ENCODE data around the gene FBXO28. TPM values are rescaled to one million over a fixed set of nuclear protein-coding genes. Genes with fewer than 3 reads are reported as not detected.

Gene FBXO28
- total RNA-seq, 1 experiment from 2014 or later: 37.0 TPM

DNA sequence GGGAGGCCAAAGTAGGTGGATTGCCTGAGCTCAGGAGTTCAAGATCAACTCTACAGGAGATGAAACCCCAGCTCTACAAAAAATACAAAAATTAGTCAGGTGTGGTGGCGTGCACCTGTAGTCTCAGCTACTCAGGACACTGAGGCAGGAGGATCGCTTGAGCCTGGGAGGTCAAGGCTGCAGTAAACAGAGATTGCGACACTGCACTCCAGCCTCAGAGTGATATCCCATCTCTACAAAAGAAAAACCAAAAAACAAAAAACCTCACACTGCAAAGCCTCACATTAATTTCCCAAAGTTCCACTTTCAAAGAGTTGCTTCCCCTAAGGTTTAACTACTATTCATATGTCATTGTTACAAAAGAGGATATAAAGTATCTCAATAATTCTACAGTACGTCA is 29.0 kb upstream of the FBXO28 start:
- Histone ChIP-seq H2AFZ (ENCODE audit: low read depth, low read length, poor library complexity, severe bottlenecking) (no peak overlapping the region), H3K27me3 (ENCODE audit: insufficient read depth, low read length) (no peaks in the 10 kb centered on the region), H3K9me3 (ENCODE audit: control insufficient read depth in 1 of 2, insufficient read depth in 1 of 2, low read depth in 1 of 2, low read length in 2 of 2) (no peaks in the 10 kb centered on the region), H4K20me1 (ENCODE audit: insufficient read depth) (no peaks in the 10 kb centered on the region), H3K36me3 (ENCODE audit: control insufficient read depth in 1 of 2, insufficient read depth in 2 of 2, low read length in 2 of 2) (no peaks in the 10 kb centered on the region), H3K4me1 (ENCODE audit: control insufficient read depth in 1 of 2, insufficient read depth in 2 of 2, low read length in 2 of 2) (peaks cover 3 to 24% of the 10 kb centered on the region in 2 experiments; a peak in 2 of 4 replicates), H3K4me3 (replicated peaks in 1 of 2; ENCODE audit: low read depth in 1 of 2, low read length in 2 of 2) (no peak overlapping the region), H3K79me2 (ENCODE audit: insufficient read depth, low read length) (no peaks in the 10 kb centered on the region), H3K9me2 (ENCODE audit: insufficient read depth) (no peaks in the 10 kb centered on the region), H3K9ac (ENCODE audit: low read length) (no peak overlapping the region), H3K27ac (ENCODE audit: low read depth, low read length) (no peak overlapping the region), H3K4me2 (ENCODE audit: low read length) (no peak overlapping the region)
- CTCF ChIA-PET: interaction anchor here (1.0 to 1.4 kb wide), 2 partner anchors 22 to 34 kb away, joined by 3 to 4 read pairs; no protein-coding TSS in a partner anchor
- no peak for DNase-seq (ENCODE audit: low read depth, low spot score)
- no TSS peak for BruUV-seq (replicated peaks)
- TF ChIP-seq ELF1 (IDR thresholded peaks at IDR 0.05; ENCODE audit: borderline replicate concordance, low read depth): no peak
- TF ChIP-seq, protein P1, sequence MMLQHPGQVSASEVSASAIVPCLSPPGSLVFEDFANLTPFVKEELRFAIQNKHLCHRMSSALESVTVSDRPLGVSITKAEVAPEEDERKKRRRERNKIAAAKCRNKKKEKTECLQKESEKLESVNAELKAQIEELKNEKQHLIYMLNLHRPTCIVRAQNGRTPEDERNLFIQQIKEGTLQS (IDR thresholded peaks at IDR 0.05): no peak
- 0 out of 2 replicates have a peak, but pooled peaks have one; percentile 18 for TF ChIP-seq CEBPB (IDR thresholded peaks at IDR 0.05; ENCODE audit: low read depth)
- TF ChIP-seq SIN3A (IDR thresholded peaks at IDR 0.05; ENCODE audit: low read depth): no peak
- TF ChIP-seq ZFX (IDR thresholded peaks at IDR 0.05): no peak
- no peak for TF ChIP-seq SP1 (IDR thresholded peaks at IDR 0.05; ENCODE audit: low read depth)
- POLR2A ChIA-PET: no interaction called here
- no peak for ATAC-seq
- intact Hi-C loops (cut with micrococcal nuclease): no loop called here
- RAD21 ChIA-PET (ENCODE audit: low non-redundant PET in 1 of 2, low total read pairs in 2 of 2, uncharacterized antibody in 2 of 2, unreplicated experiment in 2 of 2): no interaction called here

DNA sequence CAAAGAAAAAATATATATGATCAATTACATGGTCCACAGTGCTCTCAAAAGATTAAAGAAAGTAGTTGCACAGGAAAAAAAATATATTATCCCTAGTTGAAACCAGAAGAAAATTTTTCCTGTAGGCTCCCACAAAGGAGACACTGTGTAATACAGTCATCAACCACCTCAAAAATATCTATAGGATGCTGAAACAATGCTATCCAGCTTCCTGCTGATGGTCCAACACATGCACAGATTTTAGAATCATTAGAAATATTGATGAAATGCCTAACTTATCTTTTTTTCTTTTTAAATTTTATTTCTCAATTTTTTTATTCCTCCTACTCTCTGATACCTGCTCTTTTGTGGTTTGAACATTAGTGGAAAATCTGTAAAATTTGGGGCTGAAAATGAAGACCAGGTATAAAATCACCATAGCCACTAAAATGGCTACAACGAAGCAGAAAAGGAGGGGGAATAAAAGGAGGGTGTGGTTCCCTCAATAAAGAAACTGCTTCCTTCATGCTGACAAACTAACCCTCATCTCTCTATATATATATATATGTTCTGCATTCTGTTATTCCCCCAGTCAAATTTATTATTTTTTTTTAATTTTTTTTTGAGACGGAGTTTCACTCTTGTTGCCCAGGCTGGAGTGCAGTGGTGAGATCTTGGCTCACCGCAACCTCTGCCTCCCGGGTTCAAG is 28.3 kb upstream of the FBXO28 start:
- RAD21 ChIA-PET (ENCODE audit: low non-redundant PET in 1 of 2, low total read pairs in 2 of 2, uncharacterized antibody in 2 of 2, unreplicated experiment in 2 of 2): no interaction called here

More for the DNA sequence above, 28.3 kb upstream of the FBXO28 start:
- ATAC-seq: no peak
- no peak overlapping the region for H3K27ac ChIP-seq (ENCODE audit: low read depth, low read length)
- H3K27me3 ChIP-seq (ENCODE audit: insufficient read depth, low read length): no peaks in the 10 kb centered on the region
- no TSS peak for BruUV-seq (replicated peaks)
- no peaks in the 10 kb centered on the region for H3K9me2 ChIP-seq (ENCODE audit: insufficient read depth)
- H3K4me3 ChIP-seq (replicated peaks in 1 of 2; ENCODE audit: low read depth in 1 of 2, low read length in 2 of 2): no peak overlapping the region
- no peaks in the 10 kb centered on the region for H3K79me2 ChIP-seq (ENCODE audit: insufficient read depth, low read length)
- no peak overlapping the region for H3K4me2 ChIP-seq (ENCODE audit: low read length)
- no peaks in the 10 kb centered on the region for H3K9me3 ChIP-seq (ENCODE audit: control insufficient read depth in 1 of 2, insufficient read depth in 1 of 2, low read depth in 1 of 2, low read length in 2 of 2)
- POLR2A ChIA-PET: no interaction called here
- CTCF ChIA-PET: interaction anchor here (1.4 kb wide), 1 partner anchor 21 kb away, joined by 4 read pairs; no protein-coding TSS in a partner anchor
- H3K9ac ChIP-seq (ENCODE audit: low read length): no peak overlapping the region
- no peak for DNase-seq (ENCODE audit: low read depth, low spot score)
- intact Hi-C loops (cut with micrococcal nuclease): no loop called here
- TF ChIP-seq SP1 (IDR thresholded peaks at IDR 0.05; ENCODE audit: low read depth): no peak
- TF ChIP-seq POLR2AphosphoS5 (IDR thresholded peaks at IDR 0.05; ENCODE audit: low read depth, low read length): no peak
- TF ChIP-seq, protein P2, sequence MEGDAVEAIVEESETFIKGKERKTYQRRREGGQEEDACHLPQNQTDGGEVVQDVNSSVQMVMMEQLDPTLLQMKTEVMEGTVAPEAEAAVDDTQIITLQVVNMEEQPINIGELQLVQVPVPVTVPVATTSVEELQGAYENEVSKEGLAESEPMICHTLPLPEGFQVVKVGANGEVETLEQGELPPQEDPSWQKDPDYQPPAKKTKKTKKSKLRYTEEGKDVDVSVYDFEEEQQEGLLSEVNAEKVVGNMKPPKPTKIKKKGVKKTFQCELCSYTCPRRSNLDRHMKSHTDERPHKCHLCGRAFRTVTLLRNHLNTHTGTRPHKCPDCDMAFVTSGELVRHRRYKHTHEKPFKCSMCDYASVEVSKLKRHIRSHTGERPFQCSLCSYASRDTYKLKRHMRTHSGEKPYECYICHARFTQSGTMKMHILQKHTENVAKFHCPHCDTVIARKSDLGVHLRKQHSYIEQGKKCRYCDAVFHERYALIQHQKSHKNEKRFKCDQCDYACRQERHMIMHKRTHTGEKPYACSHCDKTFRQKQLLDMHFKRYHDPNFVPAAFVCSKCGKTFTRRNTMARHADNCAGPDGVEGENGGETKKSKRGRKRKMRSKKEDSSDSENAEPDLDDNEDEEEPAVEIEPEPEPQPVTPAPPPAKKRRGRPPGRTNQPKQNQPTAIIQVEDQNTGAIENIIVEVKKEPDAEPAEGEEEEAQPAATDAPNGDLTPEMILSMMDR (IDR thresholded peaks at IDR 0.05 in 2 of 3, conservative IDR thresholded peaks at IDR 0.05 in 1 of 3; ENCODE audit: borderline replicate concordance in 1 of 3, insufficient read depth in 1 of 3, low read depth in 2 of 3, low read length in 2 of 3): no peak
- no peak for TF ChIP-seq POLR2A (IDR thresholded peaks at IDR 0.05; ENCODE audit: borderline replicate concordance, extremely low read depth, insufficient read depth, insufficient read length)
- no peak for TF ChIP-seq EZH2phosphoT487 (IDR thresholded peaks at IDR 0.05; ENCODE audit: borderline replicate concordance)
- no peak for TF ChIP-seq EGR1 (IDR thresholded peaks at IDR 0.05; ENCODE audit: low read depth)
- no peak for TF ChIP-seq ELF1 (IDR thresholded peaks at IDR 0.05; ENCODE audit: borderline replicate concordance, low read depth)
- TF ChIP-seq FOSL1 (IDR thresholded peaks at IDR 0.05; ENCODE audit: low read depth): no peak
- TF ChIP-seq EZH2 (IDR thresholded peaks at IDR 0.05): no peak
- no peak for TF ChIP-seq SIN3A (IDR thresholded peaks at IDR 0.05; ENCODE audit: low read depth)
- H3K36me3 ChIP-seq (ENCODE audit: control insufficient read depth in 1 of 2, insufficient read depth in 2 of 2, low read length in 2 of 2): no peaks in the 10 kb centered on the region
- no peak overlapping the region for H2AFZ ChIP-seq (ENCODE audit: low read depth, low read length, poor library complexity, severe bottlenecking)
- H4K20me1 ChIP-seq (ENCODE audit: insufficient read depth): no peaks in the 10 kb centered on the region
- H3K4me1 ChIP-seq (ENCODE audit: control insufficient read depth in 1 of 2, insufficient read depth in 2 of 2, low read length in 2 of 2): peaks cover 0 to 17% of the 10 kb centered on the region in 2 experiments; a peak in 2 of 4 replicates

Measured in HCT116 (cell line).